CD4-positive, alpha-beta T cell treated with Interleukin-17A for 1 hour (primary cell): ENCODE measurements around the gene PPARD.
"Not testable (repeated sequence)": the region's sequence is repeated elsewhere in the genome, so short reads cannot be mapped to it uniquely, and the experiment has no call there.

Source experiments
- DNase-seq: peaks from one replicate; pipeline ENCODE4 v3.0.0-alpha.2; 2020

The PPARD gene

DNA sequence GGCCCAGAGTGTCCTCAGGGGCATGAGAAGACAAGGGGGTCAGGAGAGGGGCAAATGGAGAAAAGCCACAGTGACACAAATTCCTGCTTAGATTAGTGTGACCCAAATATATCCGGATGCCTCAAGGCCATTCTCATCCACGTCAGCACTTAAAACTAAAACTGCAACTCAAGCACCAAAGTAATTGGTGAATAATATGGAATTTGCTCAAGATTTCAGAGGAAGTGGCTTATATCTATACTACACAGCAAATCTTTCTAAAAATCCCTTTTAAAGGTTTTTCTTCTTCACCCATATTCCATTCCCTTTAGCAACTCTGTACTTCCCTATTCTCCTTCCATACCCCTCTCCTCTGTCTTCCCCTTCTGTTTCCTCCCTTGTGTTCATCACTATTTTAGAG is 29.6 kb upstream of the PPARD start:
- DNase-seq = no peak

DNA sequence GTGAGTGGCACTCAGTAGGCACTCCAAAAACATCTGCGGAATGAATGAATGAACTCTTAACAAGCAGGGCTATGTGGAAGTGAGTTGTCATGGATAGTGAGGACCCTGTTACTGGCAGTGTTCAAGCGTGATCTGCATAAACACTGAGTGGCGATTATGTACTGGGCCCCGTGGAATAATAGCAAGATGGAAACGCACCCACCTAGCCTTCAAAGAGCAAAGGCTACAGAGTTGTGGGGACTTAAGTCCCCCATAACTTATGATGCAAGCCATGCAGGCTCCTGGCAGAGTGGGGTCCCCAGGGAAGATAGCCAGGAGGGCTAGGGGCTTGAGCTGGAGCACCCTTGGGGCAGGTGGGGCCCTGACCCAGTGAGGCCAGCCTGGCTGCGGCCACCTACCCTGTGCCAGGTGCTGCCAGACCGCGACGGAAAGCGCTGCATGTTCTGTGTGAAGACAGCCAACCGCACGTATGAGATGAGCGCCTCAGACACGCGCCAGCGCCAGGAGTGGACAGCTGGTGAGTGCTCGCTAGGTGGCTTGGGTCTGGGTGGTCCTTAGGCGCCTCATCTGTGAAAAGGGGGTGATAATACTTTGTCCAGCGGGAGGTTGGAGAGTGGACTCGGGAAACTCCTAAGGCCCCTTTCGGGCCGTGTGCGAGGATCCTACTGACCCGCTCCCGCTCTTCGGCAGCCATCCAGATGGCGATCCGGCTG is 24.7 kb upstream of the PPARD start:
- DNase-seq = no peak

DNA sequence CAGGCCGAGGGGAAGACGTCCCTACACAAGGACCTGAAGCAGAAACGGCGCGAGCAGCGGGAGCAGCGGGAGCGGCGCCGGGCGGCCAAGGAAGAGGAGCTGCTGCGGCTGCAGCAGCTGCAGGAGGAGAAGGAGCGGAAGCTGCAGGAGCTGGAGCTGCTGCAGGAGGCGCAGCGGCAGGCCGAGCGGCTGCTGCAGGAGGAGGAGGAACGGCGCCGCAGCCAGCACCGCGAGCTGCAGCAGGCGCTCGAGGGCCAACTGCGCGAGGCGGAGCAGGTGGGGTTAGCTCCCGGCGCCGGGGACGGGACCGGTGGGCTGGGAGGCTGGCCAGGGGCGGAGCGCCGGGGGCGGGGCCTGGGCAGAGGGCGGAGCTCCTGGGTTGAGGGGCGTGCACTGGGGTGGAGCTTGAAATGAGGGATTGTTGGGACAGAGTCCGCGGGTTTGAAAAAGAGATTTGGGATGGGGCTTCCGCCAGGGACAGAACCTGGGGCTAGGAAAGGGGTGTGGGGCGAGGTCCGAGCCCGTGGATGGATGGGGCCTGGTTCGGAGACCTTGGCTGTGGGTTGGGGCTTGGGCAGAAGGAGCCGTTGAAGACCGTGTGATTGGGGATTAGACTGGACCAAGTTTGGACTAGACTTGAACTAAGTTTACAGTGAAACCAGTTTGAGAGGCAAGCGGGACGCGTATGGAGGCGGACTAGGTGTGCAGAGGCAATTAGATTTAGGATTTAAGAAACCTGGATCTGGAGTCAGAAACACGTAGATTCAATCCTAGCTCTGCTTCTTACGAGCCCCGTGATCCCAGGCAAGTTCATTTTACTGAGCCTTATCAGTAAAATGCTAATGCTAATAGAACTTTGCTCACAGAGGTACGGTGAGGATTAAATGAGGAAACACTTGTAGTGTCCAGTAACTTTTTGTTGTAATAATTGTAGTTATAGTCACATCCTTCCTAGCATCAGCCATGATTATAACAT is 23.9 kb upstream of the PPARD start:
- DNase-seq = no peak

DNA sequence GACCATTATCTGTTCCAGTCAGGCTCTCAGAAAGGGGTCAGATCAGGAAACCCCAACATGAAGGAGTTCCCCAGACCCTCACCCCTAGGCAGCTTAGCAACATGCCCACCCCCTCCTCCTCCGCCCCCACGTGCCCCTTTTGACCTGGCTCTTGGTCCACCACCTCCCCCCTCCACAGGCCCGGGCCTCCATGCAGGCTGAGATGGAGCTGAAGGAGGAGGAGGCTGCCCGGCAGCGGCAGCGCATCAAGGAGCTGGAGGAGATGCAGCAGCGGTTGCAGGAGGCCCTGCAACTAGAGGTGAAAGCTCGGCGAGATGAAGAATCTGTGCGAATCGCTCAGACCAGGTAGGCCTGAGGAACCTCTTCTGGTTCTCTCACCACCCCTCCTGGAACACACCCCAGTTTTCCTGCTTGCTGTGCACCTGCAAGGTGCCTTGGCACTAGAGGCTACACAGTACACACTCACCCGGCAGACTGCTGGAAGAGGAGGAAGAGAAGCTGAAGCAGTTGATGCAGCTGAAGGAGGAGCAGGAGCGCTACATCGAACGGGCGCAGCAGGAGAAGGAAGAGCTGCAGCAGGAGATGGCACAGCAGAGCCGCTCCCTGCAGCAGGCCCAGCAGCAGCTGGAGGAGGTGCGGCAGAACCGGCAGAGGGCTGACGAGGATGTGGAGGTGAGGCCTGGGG is 22.9 kb upstream of the PPARD start:
- DNase-seq = no peak

DNA sequence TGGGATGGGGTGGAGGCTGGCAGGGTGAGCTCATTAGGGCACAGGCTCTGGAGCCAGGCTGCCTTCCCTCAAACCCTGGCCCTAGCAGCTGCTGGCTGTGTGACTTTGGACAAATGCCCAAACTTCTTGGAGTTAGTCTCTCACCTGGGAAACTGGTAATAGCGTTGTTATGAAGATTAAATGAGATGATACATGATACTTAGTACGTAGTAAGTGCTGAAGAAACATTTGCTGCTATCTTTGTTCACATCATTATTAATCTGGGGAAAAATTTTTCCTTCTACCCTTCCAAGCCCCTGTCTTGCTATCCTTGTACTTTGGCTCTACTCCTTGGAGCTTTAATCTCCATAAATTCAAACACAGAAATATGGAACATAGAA is 22.3 kb upstream of the PPARD start:
- no peak for DNase-seq

DNA sequence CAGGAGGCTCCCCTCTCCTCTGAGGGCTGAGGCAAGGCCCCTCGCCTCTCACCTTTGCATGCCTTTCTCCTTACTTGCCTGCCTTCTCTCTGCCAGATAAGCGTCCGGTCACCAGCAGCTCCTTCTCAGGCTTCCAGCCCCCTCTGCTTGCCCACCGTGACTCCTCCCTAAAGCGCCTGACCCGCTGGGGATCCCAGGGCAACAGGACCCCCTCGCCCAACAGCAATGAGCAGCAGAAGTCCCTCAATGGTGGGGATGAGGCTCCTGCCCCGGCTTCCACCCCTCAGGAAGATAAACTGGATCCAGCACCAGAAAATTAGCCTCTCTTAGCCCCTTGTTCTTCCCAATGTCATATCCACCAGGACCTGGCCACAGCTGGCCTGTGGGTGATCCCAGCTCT is 21.3 kb upstream of the PPARD start:
- DNase-seq = no peak

DNA sequence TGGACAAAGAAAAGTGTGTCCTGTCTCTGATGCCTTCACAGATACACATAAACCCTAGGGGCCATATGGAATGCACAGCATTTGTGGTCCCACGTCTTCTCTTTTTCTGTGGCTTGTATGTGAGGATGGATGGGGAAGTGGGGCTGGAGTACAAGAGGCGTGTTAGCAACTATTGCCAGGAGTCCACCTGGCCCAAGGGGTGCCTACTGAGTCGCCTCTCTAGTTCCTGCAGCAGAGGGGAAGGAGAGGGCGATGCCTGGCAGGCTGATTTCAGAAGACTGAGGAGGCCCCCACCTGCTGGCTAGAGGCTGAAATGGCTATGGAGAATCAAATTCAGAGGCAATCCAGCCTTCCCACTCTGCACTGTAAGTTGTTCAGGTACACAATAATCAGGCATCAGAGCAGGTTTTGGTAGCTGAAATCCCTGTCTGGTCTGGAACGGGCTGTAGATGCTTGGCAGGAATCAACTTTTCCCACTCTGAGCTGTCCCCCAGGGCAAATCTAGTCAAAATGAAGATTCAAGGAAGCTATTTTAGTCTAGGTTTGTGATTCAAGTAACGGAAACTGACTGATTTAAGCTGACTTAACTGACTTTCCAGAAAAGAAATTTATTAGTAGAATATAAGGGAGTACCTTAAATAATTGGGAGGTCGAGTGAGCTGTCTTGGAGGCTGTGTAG is 14.9 kb upstream of the PPARD start:
- peak; percentile 84 for DNase-seq

DNA sequence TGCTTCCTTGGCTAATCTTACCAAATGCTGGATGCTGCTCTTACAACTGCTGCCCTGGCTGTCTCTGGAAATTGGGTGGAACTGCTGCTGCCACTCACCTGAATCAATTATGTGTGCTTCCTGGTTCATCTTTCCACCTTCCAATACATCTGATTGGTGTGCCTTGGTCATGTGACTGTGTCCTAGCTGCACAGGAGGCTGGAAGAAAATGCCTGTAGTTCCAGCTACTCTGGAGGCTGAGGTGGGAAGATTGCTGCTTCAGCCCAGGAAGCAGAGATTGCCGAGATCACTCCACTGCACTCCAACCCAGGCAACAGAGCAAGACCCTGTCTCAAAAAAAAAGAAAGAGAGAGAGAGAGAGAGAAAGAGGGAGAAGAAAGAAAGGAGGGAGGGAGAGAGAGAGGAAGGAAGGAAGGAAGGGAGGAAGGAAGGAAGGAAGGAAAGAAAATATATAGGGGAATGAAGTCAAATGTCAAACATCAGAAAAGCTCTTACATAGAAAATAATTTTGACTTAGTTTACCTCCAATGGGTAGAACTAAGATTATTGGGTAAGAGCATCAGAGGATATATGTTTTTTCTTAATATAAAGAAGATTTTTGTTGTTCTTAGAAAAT is 14.1 kb upstream of the PPARD start:
- DNase-seq = no peak

DNA sequence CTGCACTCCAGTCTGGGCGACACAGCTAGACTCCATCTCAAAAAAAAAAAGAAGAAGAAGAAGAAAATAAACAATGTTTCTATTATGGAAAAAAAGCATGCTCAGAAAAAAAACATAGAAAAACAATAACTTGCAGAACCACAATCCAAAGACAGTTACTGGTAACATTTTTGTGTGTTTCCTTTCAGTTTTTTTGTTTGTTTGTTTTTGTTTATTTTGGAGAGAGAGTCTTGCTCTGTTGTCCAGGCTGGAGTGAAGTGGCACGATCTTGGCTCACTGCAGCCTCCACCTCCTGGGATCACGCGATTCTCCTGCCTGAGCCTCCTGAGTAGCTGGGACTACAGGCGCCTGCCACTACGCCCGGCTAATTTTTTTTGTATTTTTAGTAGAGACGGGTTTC is 13.4 kb upstream of the PPARD start:
- DNase-seq = not testable (repeated sequence)

DNA sequence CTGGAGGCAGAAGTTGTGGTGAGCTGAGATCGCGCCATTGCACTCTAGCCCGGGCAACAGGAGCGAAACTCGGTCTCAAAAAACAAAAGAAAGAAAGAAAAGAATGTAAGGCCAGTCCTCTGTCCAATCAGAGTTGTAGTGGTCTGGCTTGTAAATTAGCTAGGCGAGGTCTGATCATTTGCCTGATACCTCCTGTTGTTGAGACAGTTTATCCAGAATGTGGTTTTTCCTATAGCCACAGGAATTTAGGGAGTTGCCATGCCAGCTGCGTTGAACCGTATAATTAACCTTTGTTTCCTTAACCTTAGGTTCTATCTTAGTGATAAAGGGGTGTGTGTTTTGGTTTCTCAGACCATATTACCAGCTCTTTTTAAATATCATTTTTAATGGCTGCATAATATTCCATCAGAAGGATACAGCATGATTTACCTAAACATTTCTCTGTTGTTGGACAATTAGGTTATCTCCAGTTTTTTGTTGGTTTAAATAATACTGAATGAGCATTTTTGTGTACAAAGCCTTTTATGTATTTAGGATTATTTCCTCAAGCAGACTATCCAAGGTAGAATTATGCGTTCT is 11.7 kb upstream of the PPARD start:
- no peak for DNase-seq

DNA sequence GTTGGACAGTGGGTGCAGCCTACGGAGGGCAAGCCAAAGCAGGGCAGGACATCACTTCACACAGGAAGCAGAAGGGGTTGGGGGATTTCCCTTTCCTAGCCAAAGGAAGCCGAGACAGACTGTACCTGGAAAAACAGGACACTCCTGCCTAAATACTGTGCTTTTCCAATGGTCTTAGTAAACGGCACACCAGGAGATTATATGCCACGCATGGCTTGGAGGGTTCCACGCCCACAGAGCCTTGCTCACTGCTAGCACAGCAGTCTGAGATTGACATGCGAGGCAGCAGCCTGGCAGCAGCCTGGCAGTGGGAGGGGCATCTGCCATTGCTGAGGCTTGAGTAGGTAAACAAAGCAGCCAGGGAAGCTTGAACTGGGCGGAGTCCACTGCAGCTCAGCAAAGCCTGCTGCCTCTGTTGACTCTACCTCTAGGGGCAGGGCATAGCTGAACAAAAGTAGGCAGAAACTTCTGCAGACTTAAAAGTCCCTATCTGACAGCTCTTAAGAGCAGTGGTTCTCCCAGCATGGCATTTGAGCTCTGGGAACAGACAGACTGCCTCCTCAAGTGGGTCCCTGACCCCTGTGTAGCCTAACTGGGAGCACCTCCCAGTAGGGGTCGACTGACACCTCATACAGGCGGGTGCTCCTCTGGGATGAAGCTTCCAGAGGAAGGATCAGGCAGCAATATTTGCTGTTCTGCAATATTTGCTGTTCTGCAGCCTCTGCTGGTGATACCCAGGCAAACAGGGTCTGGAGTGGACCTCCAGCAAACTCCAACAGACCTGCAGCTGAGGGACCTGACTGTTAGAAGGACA is 10.1 kb upstream of the PPARD start:
- peak; percentile 76 for DNase-seq

DNA sequence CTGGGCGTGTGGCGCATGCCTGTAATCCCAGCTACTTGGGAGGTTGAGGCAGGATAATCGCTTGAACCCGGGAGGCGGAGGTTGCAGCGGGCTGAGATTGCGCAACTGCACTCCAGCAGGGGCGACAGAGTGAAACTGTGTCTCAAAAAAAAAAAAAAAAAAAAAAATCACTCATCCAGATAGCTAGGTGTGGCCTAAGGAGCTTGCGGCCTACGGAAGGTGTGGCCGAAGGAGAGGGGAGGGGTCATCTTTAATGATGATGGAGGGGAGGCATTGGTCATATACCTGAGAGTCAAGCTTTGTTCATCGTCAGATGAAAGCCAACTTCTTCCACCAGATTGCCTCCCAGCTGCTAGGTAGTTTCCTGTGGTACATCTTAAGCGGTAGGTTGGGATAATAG is 801 bp upstream of the PPARD start:
- no peak for DNase-seq

DNA sequence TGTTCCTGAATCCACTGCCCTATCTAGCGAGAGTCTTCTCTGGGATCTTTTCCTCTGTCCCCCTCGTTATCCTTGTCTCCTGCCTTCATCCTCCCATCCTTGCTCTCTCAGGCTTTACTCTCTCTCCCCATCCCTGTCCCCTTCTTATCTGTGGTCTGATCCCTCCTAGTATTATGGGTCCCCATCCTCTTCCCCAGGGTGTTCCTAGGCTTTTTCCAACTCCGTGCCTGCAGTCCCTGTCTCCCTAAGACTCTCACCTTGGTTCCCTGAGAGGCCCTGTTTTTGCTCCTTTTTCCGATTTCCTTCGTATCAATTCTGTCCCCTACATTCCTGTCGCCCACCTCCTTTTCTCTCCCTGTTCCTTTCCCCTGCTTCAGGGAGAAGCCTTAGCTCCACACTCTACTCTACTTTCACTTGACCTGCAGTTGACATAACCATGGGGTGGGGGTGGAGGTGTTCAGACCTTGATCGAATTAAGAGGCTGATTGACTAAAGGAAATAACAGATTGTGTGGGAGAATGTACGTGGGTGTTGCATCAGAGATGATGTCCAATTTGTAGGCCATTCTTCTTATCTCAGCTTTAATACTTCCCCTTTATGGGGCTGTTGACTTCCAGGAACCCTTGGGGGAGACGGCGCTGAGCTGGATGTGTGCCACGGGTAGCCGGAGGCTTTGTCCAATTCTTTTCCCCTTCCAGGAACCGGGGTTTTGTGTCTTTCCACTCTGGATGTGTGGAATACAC is 905 bp downstream of the PPARD start:
- peak; percentile 24 for DNase-seq

DNA sequence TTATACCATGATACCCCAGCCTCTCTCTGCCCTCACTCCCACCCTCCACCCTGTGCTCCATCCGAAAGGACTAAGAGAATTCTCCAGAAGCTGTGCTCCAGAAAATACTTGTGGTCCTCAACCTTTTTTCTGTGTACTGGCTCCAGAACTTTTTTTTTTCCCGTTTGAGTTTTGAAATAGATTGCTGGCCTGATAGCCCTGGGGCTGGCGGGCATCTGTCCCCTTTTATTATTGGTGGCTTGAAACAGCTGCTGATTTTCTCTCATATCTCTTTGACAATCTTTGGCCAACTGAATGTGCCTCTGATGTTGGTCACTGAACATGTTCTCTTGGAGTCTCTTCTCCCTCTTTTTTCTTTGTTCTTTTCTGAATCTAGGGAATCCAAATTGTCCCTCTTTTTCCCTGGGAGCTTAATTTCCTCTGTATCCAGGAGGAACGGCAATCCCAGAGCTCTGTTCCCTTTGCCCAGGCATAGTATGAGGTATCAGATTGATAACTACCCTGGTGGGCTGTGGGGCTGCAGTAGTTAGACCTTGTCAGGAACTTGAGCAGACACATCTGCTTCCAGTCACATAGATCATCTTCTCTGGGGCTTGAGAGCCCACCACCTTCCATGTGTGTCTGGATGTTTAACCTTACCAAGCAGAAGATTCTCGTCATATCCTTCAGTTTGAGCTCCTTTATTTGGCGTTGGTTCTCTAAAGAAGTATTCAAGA is 1.6 kb downstream of the PPARD start:
- no peak for DNase-seq

DNA sequence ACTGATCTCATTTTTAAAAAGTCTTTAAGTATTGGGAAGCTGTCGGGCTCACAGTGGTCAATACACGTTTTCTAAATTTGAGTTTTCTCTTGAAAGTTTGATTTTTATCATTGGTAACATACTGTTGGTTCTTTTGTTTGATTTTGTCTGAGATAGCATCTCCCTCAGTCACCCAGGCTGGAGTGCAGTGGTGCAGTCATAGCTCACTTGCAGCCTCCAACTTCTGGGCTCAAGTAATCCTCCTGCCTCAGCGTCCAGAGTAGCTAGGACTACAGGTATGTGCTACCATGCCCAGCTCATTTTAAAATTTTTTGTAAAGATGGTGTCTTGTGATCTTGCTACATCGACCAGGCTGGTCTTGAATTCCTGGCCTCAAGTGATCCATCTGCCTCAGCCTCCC is 9.1 kb downstream of the PPARD start:
- DNase-seq = no peak

DNA sequence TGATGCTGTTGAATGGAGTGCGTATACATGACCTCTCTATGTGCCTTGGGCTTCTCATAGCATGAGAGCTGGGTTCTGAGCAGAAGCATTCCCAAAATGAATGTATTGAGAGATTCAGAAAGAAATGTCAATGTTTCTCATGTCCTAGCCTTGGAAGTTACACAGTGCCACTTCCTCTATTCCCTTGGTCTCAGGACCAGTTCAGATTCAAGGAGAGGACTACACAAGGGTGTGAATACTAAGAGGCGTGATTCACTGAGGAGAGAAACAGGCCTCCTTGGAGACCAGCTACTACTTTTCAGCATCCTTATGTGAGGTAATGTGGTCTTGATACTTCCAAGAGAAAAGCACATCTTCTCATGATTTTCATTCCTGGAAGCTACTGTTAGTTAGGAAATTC is 10.4 kb downstream of the PPARD start:
- no peak for DNase-seq

DNA sequence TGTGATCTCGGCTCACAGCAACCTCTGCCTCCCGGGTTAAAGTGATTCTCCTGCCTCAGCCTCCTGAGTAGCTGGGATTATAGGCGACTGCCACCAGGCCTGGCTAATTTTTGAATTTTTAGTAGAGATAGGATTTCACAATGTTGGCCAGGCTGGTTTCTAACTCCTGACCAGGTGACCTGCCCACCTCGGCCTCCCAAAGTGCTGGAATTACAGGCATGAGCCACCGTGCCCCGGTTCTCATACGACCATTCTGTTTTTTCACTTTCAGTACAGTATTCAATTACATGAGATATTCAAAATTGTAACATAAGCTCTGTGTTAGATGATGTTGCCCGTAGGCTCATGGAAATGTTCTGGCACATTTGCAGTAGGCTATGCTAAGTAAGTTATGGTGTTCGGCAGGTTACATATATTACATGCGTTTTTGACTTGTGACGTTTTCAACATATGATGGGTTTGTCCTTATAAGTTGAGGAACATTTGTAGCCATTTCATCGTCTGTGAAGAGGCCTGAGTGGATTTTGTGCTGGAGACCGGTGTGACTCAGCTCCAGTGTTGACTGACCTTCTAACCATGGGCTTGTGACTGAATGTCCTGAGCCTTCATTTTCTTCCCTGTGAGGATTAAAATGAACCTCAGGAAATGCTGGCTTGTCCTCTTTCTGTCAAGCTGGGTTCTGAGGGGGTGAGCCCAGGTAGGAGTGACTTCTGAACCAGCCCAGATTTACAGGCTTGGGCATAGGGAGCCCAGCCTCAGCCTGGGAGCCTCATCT is 12.2 kb downstream of the PPARD start:
- DNase-seq = no peak

DNA sequence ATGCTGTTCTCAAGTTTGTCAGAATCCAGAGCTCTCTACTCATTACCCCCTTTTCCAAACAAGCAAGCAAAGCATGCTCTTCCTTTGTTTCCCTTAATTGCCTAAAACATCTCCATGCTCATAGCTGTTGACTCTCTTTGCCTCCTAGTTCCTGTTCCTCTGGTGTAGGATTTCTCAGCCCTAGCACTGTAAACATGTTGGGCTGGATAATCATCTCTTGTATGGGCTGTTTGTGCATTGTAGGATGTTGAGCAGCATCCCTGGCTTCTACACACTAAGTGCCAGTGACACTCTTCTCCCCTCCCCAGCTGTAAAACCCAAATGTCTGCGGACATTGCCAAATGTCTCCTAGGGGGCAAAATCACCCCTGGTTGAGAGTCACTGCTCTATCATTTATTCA is 14.0 kb downstream of the PPARD start:
- DNase-seq = no peak

DNA sequence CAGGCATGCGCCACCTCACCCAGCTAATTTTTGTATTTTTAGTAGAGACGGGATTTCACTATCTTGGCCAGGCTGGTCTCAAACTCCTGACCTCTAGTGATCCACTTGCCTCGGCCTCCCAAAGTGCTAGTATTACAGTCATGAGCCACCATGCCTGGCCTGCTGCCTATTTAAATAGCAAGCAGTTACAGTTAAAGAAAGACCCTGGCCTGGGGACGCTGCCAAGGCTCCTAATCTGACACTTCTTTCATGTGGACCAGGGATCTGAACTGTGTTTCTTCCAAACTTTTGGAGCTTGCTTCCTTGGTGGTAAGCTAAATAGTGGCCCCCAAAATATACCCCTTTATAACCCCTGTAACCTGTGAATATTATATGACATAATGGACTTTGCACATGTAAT is 15.3 kb downstream of the PPARD start:
- no peak for DNase-seq
